Measurements from ENCODE around the gene NUP50. TPM values are rescaled to one million over a fixed set of nuclear protein-coding genes. Genes with fewer than 3 reads are reported as not detected.

NUP50 gene
- total RNA-seq, 6 donors from 2014 or later, result 57.9 to 115 (median 66.7) TPM

DNA sequence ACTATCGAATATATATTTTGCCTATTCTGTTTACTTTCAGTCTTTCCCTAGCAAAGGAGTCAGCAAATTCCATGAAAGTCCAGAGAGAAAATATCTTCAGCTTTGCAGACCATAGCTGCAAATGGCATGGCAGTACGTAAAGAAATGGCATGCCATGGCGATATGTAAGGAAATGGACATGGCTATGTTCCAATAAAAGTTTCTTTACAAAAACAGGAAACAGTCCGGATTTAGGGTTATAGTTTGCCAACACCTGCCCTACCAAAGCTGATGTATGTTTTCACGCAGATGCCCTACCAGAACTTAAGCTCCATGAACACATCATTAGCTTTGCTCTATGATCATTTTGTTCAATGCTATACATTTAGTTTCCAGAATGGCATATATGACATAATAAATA lies 57.5 kb downstream of the NUP50 start:
- peaks cover 23 to 42% (median 29%) of the 10 kb centered on the region in 4 donors for H3K4me1 ChIP-seq
- H3K9me3 ChIP-seq, result no peaks in the 10 kb centered on the region
- no peak for ATAC-seq (ENCODE audit: low FRiP score in 2 of 2)
- no peaks in the 10 kb centered on the region for H3K27me3 ChIP-seq
- H3K27ac ChIP-seq, result no peak overlapping the region
- TF ChIP-seq EP300 (IDR thresholded peaks at IDR 0.05) (no peak), POLR2A (IDR thresholded peaks at IDR 0.05) (no peak), POLR2AphosphoS5 (IDR thresholded peaks at IDR 0.05) (no peak)
- TF ChIP-seq, protein P1, sequence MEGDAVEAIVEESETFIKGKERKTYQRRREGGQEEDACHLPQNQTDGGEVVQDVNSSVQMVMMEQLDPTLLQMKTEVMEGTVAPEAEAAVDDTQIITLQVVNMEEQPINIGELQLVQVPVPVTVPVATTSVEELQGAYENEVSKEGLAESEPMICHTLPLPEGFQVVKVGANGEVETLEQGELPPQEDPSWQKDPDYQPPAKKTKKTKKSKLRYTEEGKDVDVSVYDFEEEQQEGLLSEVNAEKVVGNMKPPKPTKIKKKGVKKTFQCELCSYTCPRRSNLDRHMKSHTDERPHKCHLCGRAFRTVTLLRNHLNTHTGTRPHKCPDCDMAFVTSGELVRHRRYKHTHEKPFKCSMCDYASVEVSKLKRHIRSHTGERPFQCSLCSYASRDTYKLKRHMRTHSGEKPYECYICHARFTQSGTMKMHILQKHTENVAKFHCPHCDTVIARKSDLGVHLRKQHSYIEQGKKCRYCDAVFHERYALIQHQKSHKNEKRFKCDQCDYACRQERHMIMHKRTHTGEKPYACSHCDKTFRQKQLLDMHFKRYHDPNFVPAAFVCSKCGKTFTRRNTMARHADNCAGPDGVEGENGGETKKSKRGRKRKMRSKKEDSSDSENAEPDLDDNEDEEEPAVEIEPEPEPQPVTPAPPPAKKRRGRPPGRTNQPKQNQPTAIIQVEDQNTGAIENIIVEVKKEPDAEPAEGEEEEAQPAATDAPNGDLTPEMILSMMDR (IDR thresholded peaks at IDR 0.05), result no peak
- H3K4me3 ChIP-seq, result no peak overlapping the region
- 34 to 52% methylated on average over 5 of the region's 5 CpGs for WGBS, 2 donors
- no peak for DNase-seq
- no peaks in the 10 kb centered on the region for H3K36me3 ChIP-seq

DNA sequence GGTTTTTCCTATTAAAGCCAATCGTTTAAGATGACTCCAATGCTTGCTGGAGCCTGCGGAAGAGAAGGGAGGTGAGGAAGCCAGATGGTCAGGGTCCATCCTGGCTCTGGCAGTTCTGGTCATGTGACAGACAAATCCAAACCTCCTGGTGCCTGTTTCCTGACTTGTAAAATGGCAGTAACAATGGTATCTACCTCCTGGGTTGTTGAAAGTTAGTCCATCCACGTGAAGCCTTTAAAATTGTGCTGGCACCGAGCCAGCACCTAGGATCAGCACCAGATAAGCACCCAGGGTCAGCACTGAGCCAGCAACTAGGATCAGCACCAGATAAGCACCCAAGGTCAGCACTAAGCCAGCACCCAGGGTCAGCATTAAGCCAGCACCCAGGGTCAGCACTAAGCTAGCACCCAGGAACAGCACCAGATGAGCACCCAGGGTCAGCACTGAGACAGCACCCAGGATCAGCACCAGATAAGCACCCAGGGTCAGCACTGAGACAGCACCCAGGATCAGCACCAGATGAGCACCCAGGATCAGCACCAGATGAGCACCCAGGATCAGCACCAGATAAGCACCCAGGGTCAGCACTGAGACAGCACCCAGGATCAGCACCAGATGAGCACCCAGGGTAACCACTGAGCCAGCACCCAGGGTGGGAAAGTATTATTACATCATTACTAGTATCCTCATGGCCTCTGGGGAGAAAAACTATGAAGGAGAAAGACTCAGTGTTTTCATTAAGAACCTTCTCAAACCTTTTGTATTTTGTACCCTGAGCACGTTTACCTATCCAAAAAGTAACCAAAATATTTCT lies 59.8 kb downstream of the NUP50 start:
- no peak for ATAC-seq (ENCODE audit: low FRiP score in 2 of 2)

DNA sequence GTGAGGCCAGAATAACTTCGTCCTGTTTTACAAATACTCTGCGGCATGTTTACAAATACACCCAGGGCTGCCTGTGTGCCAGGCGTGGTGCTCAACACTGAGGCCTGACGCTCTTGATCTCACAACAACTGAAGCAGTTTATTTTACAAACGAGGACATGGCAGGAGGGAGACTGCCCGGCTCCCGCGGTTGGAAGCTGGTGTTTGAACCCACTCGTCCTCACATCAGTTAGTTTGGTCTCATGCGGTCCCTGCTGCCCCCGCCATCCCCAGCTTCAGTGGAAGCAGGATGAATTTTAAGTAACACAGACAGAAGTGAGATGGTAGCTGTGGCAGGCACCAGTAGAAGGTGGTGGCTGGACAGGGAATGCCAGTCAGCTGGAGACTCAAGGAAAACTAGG lies 60.6 kb downstream of the NUP50 start:
- Histone ChIP-seq H3K27me3 (no peaks in the 10 kb centered on the region), H3K9me3 (no peaks in the 10 kb centered on the region), H3K4me1 (peaks cover 34 to 48% (median 41%) of the 10 kb centered on the region in 4 donors), H3K4me3 (no peak overlapping the region), H3K36me3 (no peaks in the 10 kb centered on the region), H3K27ac (no peak overlapping the region)
- 46 to 72% methylated on average over 11 of the region's 11 CpGs for WGBS, 2 donors
- ATAC-seq (ENCODE audit: low FRiP score in 2 of 2) (no peak), DNase-seq (no peak)
- no peak for TF ChIP-seq POLR2A (IDR thresholded peaks at IDR 0.05)
- TF ChIP-seq, protein P1 (IDR thresholded peaks at IDR 0.05), result no peak
- no peak for TF ChIP-seq EP300 (IDR thresholded peaks at IDR 0.05)

More for the DNA sequence above, 59.8 kb downstream of the NUP50 start:
- H3K9me3 ChIP-seq, result no peaks in the 10 kb centered on the region
- H3K4me3 ChIP-seq, result no peak overlapping the region
- no peak overlapping the region for H3K27ac ChIP-seq
- H3K36me3 ChIP-seq, result no peaks in the 10 kb centered on the region
- H3K27me3 ChIP-seq, result no peaks in the 10 kb centered on the region
- H3K4me1 ChIP-seq, result peaks cover 34 to 48% (median 41%) of the 10 kb centered on the region in 4 donors
- WGBS, 2 donors, result 72 to 84% methylated on average over 3 of the region's 5 CpGs
- DNase-seq, result no peak
- TF ChIP-seq POLR2AphosphoS5 (IDR thresholded peaks at IDR 0.05) (no peak), POLR2A (IDR thresholded peaks at IDR 0.05) (no peak), EP300 (IDR thresholded peaks at IDR 0.05) (no peak)
- TF ChIP-seq, protein P1 (IDR thresholded peaks at IDR 0.05), result no peak

DNA sequence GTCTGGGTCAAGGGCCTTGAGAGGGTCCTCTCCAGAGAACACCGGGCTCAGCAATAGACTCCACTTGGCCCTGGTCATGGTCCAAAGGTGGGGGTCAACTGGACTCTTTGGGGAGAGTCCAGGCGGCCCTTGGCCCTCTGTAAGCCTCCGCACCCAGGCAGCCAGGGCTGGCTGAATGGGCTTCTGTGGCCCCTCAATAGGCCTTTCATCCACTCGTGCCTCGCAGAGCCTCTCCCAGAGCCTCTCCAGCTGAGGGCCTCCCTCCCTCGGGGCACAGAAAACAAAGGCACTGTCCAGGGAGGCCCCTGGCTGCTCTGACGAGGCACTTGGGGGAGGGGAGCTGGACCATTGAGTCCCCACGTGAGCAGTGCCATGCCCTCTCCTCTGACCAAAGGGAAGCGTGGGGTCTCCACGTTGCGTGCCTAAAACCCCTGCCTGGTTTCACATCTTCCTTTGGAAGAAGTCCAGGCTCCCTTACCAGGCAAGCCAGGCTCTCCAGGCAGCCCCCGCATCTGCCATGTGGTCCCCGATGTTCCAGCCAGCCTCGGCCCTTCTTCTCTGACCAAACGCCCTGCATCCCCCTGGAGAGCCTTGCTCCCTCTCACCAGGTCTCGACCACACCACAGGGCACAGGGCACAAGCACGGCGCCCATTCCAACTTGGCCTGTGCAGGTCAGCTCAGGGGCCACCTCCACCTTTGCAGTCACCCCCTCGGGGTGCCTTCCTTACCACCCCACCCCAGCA lies 61.4 kb downstream of the NUP50 start:
- H3K27ac ChIP-seq, result peak overlapping the region; percentile 60 to 81 (median 64)
- no peak for TF ChIP-seq EP300 (IDR thresholded peaks at IDR 0.05)
- TF ChIP-seq, protein P1 (IDR thresholded peaks at IDR 0.05), result no peak
- no peak for TF ChIP-seq POLR2AphosphoS5 (IDR thresholded peaks at IDR 0.05)
- TF ChIP-seq POLR2A (IDR thresholded peaks at IDR 0.05), result no peak
- no peak for ATAC-seq (ENCODE audit: low FRiP score in 2 of 2)
- peaks cover 34 to 52% (median 42%) of the 10 kb centered on the region in 4 donors for H3K4me1 ChIP-seq
- no peaks in the 10 kb centered on the region for H3K27me3 ChIP-seq
- no peaks in the 10 kb centered on the region for H3K9me3 ChIP-seq
- 84 to 90% methylated on average over 12 to 18 of the region's 19 CpGs for whole genome bisulfite sequencing, 2 donors
- no peak for DNase-seq
- H3K36me3 ChIP-seq, result no peaks in the 10 kb centered on the region
- H3K4me3 ChIP-seq, result no peak overlapping the region
